Neuron (in vitro differentiated cells): ENCODE data around the gene HS3ST3A1.

Experiments
- H2AFZ ChIP-seq: one replicate; pipeline ENCODE4 v1.6.1; 2013; ENCODE audit warnings: low read depth, mild to moderate bottlenecking, inconsistent platforms, low read length, moderate library complexity
- H3K27me3 ChIP-seq: one replicate; pipeline ENCODE4 v1.6.1; 2013; ENCODE audit warnings: low read length; ENCODE audit not compliant: insufficient read depth
- H3K36me3 ChIP-seq: one replicate; pipeline ENCODE4 v1.6.1; 2013; ENCODE audit warnings: low read length; ENCODE audit not compliant: insufficient read depth
- H3K4me1 ChIP-seq: one replicate; pipeline ENCODE4 v1.6.1; 2013; ENCODE audit warnings: low read length; ENCODE audit not compliant: insufficient read depth
- H3K4me3 ChIP-seq: 2 replicates; pipeline ENCODE4 v1.5.1; 2013; ENCODE audit warnings: mild to moderate bottlenecking, low read length, moderate library complexity
- H3K9me3 ChIP-seq: one replicate; pipeline ENCODE4 v1.6.1; 2013; ENCODE audit warnings: low read length

Gene HS3ST3A1

GRCh38 chr17:13594762-13595598 is 6.7 kb downstream of the HS3ST3A1 start:
- Histone ChIP-seq H2AFZ (no peak overlapping the region), H3K27me3 (no peaks in the 10 kb centered on the region), H3K36me3 (peaks cover 22% of the 10 kb centered on the region), H3K9me3 (peaks cover 2% of the 10 kb centered on the region), H3K4me3 (no peak overlapping the region), H3K4me1 (peaks cover 29% of the 10 kb centered on the region)

GRCh38 chr17:13594310-13594709 is 7.4 kb downstream of the HS3ST3A1 start:
- peaks cover 29% of the 10 kb centered on the region for H3K4me1 ChIP-seq
- peaks cover 2% of the 10 kb centered on the region for H3K9me3 ChIP-seq

DNA sequence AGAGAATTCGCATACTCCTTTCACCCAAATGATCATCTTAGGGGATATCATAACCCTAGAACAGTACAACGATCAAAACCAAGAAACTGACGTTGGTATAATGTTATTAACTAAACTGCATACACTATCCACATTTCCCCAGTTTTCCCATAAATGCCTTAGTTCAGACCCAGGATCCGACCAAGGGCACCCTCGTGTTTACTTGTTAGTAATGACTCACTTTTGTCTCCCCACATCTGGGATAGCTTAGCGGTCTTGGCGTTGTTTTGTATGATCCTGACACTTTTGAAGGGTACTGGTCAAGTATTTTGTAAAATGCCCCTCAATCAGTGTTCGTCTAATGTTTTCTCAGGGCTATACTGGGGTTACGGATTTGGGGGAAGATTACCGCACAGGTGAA is 8.0 kb downstream of the HS3ST3A1 start:
- H3K27me3 ChIP-seq: no peaks in the 10 kb centered on the region
- H3K4me1 ChIP-seq: peaks cover 29% of the 10 kb centered on the region
- H3K9me3 ChIP-seq: peaks cover 2% of the 10 kb centered on the region
- peaks cover 26% of the 10 kb centered on the region for H3K36me3 ChIP-seq
- H3K4me3 ChIP-seq: no peak overlapping the region
- H2AFZ ChIP-seq: no peak overlapping the region

More at GRCh38 chr17:13594310-13594709, 7.4 kb downstream of the HS3ST3A1 start:
- no peak overlapping the region for H3K4me3 ChIP-seq
- H3K27me3 ChIP-seq: no peaks in the 10 kb centered on the region
- H3K36me3 ChIP-seq: peaks cover 22% of the 10 kb centered on the region
- H2AFZ ChIP-seq: no peak overlapping the region

DNA sequence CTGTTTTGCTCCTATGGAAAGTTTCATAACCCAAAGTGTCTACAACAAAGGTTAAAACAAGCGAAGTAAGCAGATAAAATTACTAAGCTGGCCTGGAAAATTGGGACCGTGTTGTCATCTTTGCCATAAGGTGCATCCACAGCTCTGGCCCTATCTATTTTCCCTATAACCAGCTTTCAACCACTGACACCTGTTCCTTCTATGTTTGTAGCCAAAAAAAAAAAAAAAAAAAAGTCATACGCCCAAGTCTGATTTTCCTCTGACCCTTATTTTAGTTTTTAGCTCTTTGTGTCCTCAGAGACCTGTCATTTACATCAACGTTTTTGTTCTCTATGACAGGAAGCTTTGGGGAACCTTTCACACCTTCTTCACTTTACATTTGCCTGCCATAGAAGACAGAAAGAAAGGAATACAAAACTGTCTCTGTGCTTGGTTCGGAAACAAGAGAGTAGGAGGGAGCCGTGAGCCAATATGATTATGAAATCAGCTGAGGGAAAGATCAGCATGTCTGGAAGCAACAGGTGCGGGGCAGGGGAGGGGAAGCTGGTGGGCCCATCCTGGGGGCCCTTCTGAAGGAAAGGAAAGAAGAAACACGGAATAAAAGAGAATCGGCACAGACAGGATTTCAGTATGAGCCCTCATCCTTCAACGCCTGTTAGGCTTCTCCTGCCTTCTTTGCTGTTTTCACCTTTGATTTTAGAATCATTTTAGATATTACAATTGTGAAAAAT is 8.5 kb downstream of the HS3ST3A1 start:
- Histone ChIP-seq H3K27me3 (no peaks in the 10 kb centered on the region), H3K9me3 (peaks cover 2% of the 10 kb centered on the region), H3K4me3 (no peak overlapping the region), H3K36me3 (peaks cover 26% of the 10 kb centered on the region), H2AFZ (no peak overlapping the region), H3K4me1 (peaks cover 28% of the 10 kb centered on the region)

DNA sequence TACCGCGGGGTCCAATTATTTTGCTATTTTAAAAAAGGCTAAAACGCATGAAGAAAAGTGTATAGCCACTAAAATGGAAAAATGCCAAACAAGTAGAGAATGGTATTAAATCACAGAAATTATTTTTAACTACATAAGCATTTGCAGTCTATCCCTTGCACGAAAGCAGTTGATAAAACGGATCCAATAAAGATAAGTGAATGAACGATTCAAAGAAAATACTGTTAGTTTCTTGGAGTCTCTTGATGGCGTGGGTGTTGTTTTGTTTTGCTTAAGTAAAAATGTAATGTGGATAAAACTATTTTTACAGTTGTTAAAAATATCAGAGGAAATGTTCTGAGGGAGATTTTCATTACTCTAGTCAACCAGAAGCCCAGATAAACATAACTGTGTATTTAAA is 9.3 kb downstream of the HS3ST3A1 start:
- Histone ChIP-seq H3K36me3 (peaks cover 26% of the 10 kb centered on the region), H3K9me3 (peaks cover 2% of the 10 kb centered on the region), H2AFZ (no peak overlapping the region), H3K27me3 (no peaks in the 10 kb centered on the region), H3K4me1 (peaks cover 25% of the 10 kb centered on the region), H3K4me3 (no peak overlapping the region)

DNA sequence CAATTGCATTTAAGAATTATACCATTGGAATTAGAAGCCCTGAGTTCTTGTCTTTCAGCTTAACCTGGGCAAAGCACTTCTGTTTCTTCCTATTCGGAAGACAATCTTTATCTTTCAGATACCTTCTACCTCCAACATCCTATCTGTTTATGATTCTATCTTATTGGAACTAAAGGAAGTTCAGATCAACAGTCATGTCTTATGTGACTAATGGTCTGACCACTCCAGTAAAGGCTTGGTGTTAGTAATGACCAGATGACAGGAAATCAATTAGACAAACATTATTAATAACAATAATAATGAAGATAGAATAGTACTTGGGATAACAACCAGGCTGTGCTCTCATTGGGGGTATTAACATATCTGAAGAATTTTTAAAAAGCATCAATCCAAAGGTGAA is 11.3 kb downstream of the HS3ST3A1 start:
- Histone ChIP-seq H3K27me3 (no peaks in the 10 kb centered on the region), H3K4me1 (peaks cover 10% of the 10 kb centered on the region), H2AFZ (no peak overlapping the region), H3K9me3 (peaks cover 8% of the 10 kb centered on the region), H3K4me3 (no peak overlapping the region), H3K36me3 (peaks cover 18% of the 10 kb centered on the region)

GRCh38 chr17:13589658-13590057 is 12.1 kb downstream of the HS3ST3A1 start:
- H2AFZ ChIP-seq: no peak overlapping the region
- H3K4me1 ChIP-seq: peaks cover 8% of the 10 kb centered on the region
- H3K36me3 ChIP-seq: peaks cover 16% of the 10 kb centered on the region
- peaks cover 8% of the 10 kb centered on the region for H3K9me3 ChIP-seq
- no peak overlapping the region for H3K4me3 ChIP-seq
- no peaks in the 10 kb centered on the region for H3K27me3 ChIP-seq

DNA sequence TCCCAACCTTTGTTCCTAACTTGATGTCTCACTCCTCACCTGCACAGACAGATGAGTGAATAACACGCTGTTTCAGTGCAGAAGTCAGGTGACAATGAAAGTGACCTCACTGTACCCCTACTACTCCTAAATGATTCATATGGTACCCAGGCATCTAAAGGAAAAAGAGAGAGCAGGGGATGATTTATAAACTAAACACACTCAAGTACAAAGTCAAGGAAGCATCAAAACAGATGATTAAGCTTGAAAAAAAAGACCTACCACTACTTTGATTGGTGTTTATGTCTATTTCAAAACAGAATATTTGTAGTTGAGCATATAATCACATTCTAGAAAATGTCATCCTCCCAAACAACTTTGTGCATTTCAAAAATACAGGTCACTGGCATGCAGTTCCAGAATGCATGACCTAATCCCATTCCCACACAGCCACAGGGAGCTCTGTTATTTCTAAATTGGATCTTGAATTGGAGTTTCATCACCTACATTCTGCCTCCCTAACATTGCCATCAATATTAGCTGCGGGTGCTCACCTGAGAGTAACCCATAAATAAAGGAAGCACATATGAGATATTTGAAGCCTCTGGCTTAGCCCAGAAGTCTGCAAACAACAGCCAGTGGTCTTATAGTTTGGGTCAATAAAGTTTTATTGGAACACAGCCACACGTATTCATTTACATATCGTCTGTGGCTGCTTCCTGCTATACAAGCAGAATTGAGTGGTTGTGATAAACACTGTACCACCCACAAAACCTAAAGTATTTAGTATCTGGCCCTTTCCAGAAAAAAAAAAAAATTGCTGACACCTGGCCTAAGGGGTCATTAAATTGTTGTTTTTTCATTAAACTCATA is 14.0 kb downstream of the HS3ST3A1 start:
- Histone ChIP-seq H2AFZ (no peak overlapping the region), H3K4me3 (no peak overlapping the region), H3K4me1 (peaks cover 6% of the 10 kb centered on the region), H3K9me3 (peaks cover 8% of the 10 kb centered on the region), H3K27me3 (no peaks in the 10 kb centered on the region), H3K36me3 (peaks cover 11% of the 10 kb centered on the region)

DNA sequence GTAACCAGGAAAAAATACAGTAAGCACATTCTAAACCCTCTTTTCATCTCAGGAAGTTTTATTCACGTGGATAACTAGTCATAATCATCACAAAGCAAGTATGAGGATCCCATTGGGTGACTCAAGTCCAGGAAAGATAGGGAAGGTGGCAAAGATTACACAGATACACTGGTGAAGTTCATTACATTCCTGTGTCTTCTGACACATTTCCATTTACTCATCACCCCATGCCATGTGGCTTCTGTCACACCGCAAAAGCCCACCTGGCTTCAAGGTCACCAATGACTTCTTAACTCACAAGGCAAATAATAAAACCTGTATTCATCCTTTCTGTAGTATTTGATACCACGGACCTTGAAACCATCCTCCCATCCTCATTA is 17.0 kb downstream of the HS3ST3A1 start:
- H2AFZ ChIP-seq: no peak overlapping the region
- H3K36me3 ChIP-seq: peaks cover 8% of the 10 kb centered on the region
- peaks cover 6% of the 10 kb centered on the region for H3K4me1 ChIP-seq
- H3K27me3 ChIP-seq: no peaks in the 10 kb centered on the region
- H3K4me3 ChIP-seq: no peak overlapping the region
- peaks cover 5% of the 10 kb centered on the region for H3K9me3 ChIP-seq

- Histone ChIP-seq H3K27me3 (no peaks in the 10 kb centered on the region), H3K4me3 (no peak overlapping the region), H3K4me1 (peaks cover 6% of the 10 kb centered on the region), H2AFZ (no peak overlapping the region), H3K9me3 (peaks cover 5% of the 10 kb centered on the region), H3K36me3 (peaks cover 8% of the 10 kb centered on the region)
These were observed 17.6 kb downstream of the HS3ST3A1 start for GRCh38 chr17:13583996-13584700.

DNA sequence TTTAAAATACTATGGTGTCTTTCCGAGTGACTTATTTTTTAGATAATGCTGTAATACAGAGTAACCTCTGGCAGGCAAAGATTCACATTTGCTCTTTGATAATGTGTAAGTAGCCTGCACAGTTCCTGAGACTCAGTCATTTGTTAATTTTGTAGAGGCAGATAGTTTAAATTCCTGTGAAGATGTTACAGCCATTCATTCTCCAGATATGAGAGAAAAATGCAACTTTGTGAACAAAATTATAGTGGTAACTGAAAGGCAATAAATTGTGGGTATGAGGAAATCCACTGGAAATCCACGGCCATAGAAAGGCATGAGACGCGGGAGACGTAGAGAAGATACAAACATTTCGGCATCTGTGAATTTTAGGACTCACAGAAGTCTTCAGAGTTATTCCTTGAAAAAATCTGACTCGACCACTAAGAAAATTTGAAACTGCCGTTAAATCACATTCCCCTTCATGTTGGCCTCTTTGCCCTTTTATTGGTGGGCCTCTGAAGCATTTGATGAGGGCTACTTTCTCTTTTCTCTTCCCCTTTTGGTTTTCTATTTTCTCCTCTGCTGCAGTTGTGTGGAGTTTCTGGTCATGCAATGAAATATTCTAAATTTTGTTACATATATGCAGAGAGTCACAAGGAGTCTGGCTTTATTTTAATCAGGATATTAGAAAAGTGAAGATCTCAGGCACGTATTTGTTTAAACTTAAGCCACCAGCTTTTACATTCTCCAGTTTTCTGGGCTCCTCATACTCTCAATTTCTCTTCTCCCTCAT is 18.8 kb downstream of the HS3ST3A1 start:
- no peaks in the 10 kb centered on the region for H3K27me3 ChIP-seq
- H3K4me1 ChIP-seq: peaks cover 6% of the 10 kb centered on the region
- peaks cover 5% of the 10 kb centered on the region for H3K9me3 ChIP-seq
- no peak overlapping the region for H3K4me3 ChIP-seq
- no peak overlapping the region for H2AFZ ChIP-seq
- peaks cover 4% of the 10 kb centered on the region for H3K36me3 ChIP-seq

DNA sequence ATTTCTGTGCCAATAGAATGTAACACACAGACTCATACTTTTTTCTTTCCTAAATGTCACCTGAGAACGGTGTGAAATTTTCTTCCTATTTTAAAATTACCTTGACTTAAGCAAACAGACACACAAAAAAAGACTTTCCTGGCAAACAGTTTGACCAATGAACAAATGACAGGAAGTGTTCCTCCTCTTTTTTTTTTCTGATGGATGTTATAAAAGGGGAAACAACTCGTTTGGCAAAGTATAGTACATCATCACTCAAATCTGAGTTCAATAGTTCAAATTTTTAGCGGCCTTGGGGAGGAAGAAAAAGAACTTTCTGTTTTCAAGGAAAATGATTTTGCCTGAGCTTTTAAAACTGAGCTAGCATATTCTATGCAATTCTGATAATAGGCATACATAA is 19.8 kb downstream of the HS3ST3A1 start:
- Histone ChIP-seq H3K27me3 (no peaks in the 10 kb centered on the region), H2AFZ (no peak overlapping the region), H3K36me3 (peaks cover 6% of the 10 kb centered on the region), H3K9me3 (peaks cover 9% of the 10 kb centered on the region), H3K4me1 (peaks cover 6% of the 10 kb centered on the region), H3K4me3 (no peak overlapping the region)
